Esophagus squamous epithelium (tissue), 4 donors: ENCODE data around the gene KMT2C.

Experiments
- CTCF ChIP-seq, 6 experiments: fragments of 450-650 bp in 4 of 6; fragments of 200-600 bp in 2 of 6; sonication (generic) in 2 of 6; IDR thresholded peaks; one replicate each; pipeline ENCODE4 v1.5.1; 2016 to 2019; ENCODE audit warnings: antibody characterized with exemption in 6 of 6, mild to moderate bottlenecking in 4 of 6, moderate library complexity in 4 of 6
- POLR2A ChIP-seq, 4 donors: fragments of 450-650 bp; IDR thresholded peaks; one replicate each; pipeline ENCODE4 v1.6.1; 2017; ENCODE audit warnings: antibody characterized with exemption in 4 of 4, mild to moderate bottlenecking in 4 of 4, moderate library complexity in 3 of 4

GRCh38 chr7:152464312-152465118 is 28.7 kb upstream of the KMT2C start:
- TF ChIP-seq CTCF (IDR thresholded peaks at IDR 0.05) (peak in 1 of 6 experiments; percentile 3), POLR2A (IDR thresholded peaks at IDR 0.05) (peak in 2 of 4 donors; percentile 28 to 69)
